ENCODE measurements around the gene PLAAT4. TPM values are rescaled to one million over a fixed set of nuclear protein-coding genes. Genes with fewer than 3 reads are reported as not detected.
A peak's percentile ranks its signal among the peaks of the same experiment; 100 is the strongest.

Gene PLAAT4
- total and polyA plus RNA-seq, 2 experiments from 2014 or later = 0.65 to 0.84 TPM

- peak overlapping the region; percentile 32; the same call in 1 of the 2 replicates for H3K27ac ChIP-seq
- H3K9ac ChIP-seq = no peak overlapping the region
- in situ Hi-C loops (cut with MboI) = no loop called here
These were observed 30.6 kb downstream of the PLAAT4 start for GRCh38 chr11:63567044-63567840.

GRCh38 chr11:63569570-63569969 lies 33.0 kb downstream of the PLAAT4 start:
- DNase-seq = no peak
- Histone ChIP-seq H3K9me3 (ENCODE audit: low read depth) (no peaks in the 10 kb centered on the region), H2AFZ (no peak overlapping the region), H3K4me1 (ENCODE audit: insufficient read depth) (peaks cover 14% of the 10 kb centered on the region), H3K9me2 (ENCODE audit: insufficient read depth) (no peaks in the 10 kb centered on the region), H3K27ac (no peak overlapping the region), H3K9ac (no peak overlapping the region), H3K4me3 (no peak overlapping the region), H3K4me2 (ENCODE audit: unreplicated experiment) (no peak overlapping the region), H4K20me1 (ENCODE audit: insufficient read depth) (no peaks in the 10 kb centered on the region), H3K27me3 (replicated peaks; ENCODE audit: insufficient read depth) (no peaks in the 10 kb centered on the region), H3K36me3 (ENCODE audit: low read depth) (no peaks in the 10 kb centered on the region), H3F3A (ENCODE audit: insufficient read depth) (peaks cover 13% of the 10 kb centered on the region; the same call in 1 of the 2 replicates), H3K79me2 (ENCODE audit: insufficient read depth) (no peaks in the 10 kb centered on the region)
- in situ Hi-C loops (cut with MboI) = no loop called here
- 76 to 80% methylated on average over 3 of the region's 3 CpGs for WGBS, 2 experiments (ENCODE audit: low coverage in 1 of 2, low lambda C conversion rate in 2 of 2, missing lambda C conversion rate in 2 of 2)
- TF ChIP-seq EZH2 (IDR thresholded peaks at IDR 0.05; ENCODE audit: insufficient read depth, poor library complexity, severe bottlenecking) (no peak), EZH2phosphoT487 (IDR thresholded peaks at IDR 0.05; ENCODE audit: insufficient read depth, low read depth) (no peak)

More at GRCh38 chr11:63567044-63567840, 30.6 kb downstream of the PLAAT4 start:
- Histone ChIP-seq H2AFZ (no peak overlapping the region), H3K9me2 (ENCODE audit: insufficient read depth) (no peaks in the 10 kb centered on the region), H3K4me2 (ENCODE audit: unreplicated experiment) (peak overlapping the region; percentile 53), H3K4me1 (ENCODE audit: insufficient read depth) (peaks cover 11% of the 10 kb centered on the region), H3K27me3 (replicated peaks; ENCODE audit: insufficient read depth) (no peaks in the 10 kb centered on the region), H3K79me2 (ENCODE audit: insufficient read depth) (no peaks in the 10 kb centered on the region), H3K36me3 (ENCODE audit: low read depth) (no peaks in the 10 kb centered on the region), H4K20me1 (ENCODE audit: insufficient read depth) (no peaks in the 10 kb centered on the region), H3K9me3 (ENCODE audit: low read depth) (no peaks in the 10 kb centered on the region), H3F3A (ENCODE audit: insufficient read depth) (peaks cover 13% of the 10 kb centered on the region; the same call in 1 of the 2 replicates), H3K4me3 (peak overlapping the region; percentile 31; the same call in 1 of the 2 replicates)
- TF ChIP-seq EZH2 (IDR thresholded peaks at IDR 0.05; ENCODE audit: insufficient read depth, poor library complexity, severe bottlenecking) = no peak
- no peak for TF ChIP-seq EZH2phosphoT487 (IDR thresholded peaks at IDR 0.05; ENCODE audit: insufficient read depth, low read depth)
- DNase-seq = peak; percentile 90
- WGBS, 2 experiments (ENCODE audit: low coverage in 1 of 2, low lambda C conversion rate in 2 of 2, missing lambda C conversion rate in 2 of 2) = 48 to 50% methylated on average over 5 of the region's 5 CpGs

DNA sequence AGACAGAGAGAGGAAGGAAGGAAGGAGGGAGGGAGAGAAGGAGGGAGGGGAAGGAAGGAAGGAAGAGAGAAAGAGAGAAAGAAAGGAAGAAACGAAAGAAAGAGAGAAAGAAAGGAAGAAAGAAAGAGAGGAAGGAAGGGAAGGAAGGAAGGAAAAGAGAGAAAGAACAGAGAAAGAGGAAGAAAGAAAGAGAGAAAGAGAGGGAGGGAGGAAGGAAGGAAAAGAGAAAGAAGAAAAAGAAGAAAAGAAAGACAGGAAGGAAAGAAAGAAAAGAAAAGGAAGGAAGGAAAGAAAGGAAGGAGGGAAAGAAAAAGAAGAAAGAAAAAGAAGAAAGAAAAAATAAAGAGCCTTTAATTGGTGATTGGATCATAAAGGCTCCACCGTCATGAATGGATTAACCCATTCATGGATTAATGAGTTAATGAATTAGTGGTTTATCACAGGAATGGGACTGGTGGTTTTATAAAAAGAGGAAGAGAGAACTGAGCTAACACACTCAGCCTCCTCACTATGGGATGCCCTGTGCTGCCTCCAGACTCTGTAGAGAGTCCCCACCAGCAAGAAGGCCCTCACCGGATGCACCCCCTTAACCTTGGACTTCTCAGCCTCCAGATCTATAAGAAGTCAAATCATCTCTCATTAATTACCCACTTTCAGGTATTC lies 35.5 kb downstream of the PLAAT4 start:
- WGBS, 2 experiments (ENCODE audit: low coverage in 1 of 2, low lambda C conversion rate in 2 of 2, missing lambda C conversion rate in 2 of 2) = 31 to 43% methylated on average over 2 to 3 of the region's 3 CpGs
- in situ Hi-C loops (cut with MboI) = no loop called here
- 0 out of 2 replicates have a peak, but pooled peaks cover 6% of the 10 kb centered on the region for H3F3A ChIP-seq (ENCODE audit: insufficient read depth)

More for the DNA sequence above, 35.5 kb downstream of the PLAAT4 start:
- no peak overlapping the region for H3K9ac ChIP-seq
- H3K36me3 ChIP-seq (ENCODE audit: low read depth) = no peaks in the 10 kb centered on the region
- no peak overlapping the region for H3K4me2 ChIP-seq (ENCODE audit: unreplicated experiment)
- H4K20me1 ChIP-seq (ENCODE audit: insufficient read depth) = no peaks in the 10 kb centered on the region
- no peaks in the 10 kb centered on the region for H3K79me2 ChIP-seq (ENCODE audit: insufficient read depth)
- H3K4me1 ChIP-seq (ENCODE audit: insufficient read depth) = peaks cover 20% of the 10 kb centered on the region
- no peaks in the 10 kb centered on the region for H3K9me2 ChIP-seq (ENCODE audit: insufficient read depth)
- no peaks in the 10 kb centered on the region for H3K27me3 ChIP-seq (replicated peaks; ENCODE audit: insufficient read depth)
- no peak for DNase-seq
- no peak overlapping the region for H2AFZ ChIP-seq
- no peak overlapping the region for H3K4me3 ChIP-seq
- no peaks in the 10 kb centered on the region for H3K9me3 ChIP-seq (ENCODE audit: low read depth)
- TF ChIP-seq EZH2 (IDR thresholded peaks at IDR 0.05; ENCODE audit: insufficient read depth, poor library complexity, severe bottlenecking) = no peak
- no peak for TF ChIP-seq EZH2phosphoT487 (IDR thresholded peaks at IDR 0.05; ENCODE audit: insufficient read depth, low read depth)
- no peak overlapping the region for H3K27ac ChIP-seq
